ENCODE data around the gene GALT. TPM values are rescaled to one million over a fixed set of nuclear protein-coding genes. Genes with fewer than 3 reads are reported as not detected.

The GALT gene
- total RNA-seq, 4 donors from 2014 or later: 111 to 310 (median 185) TPM

DNA sequence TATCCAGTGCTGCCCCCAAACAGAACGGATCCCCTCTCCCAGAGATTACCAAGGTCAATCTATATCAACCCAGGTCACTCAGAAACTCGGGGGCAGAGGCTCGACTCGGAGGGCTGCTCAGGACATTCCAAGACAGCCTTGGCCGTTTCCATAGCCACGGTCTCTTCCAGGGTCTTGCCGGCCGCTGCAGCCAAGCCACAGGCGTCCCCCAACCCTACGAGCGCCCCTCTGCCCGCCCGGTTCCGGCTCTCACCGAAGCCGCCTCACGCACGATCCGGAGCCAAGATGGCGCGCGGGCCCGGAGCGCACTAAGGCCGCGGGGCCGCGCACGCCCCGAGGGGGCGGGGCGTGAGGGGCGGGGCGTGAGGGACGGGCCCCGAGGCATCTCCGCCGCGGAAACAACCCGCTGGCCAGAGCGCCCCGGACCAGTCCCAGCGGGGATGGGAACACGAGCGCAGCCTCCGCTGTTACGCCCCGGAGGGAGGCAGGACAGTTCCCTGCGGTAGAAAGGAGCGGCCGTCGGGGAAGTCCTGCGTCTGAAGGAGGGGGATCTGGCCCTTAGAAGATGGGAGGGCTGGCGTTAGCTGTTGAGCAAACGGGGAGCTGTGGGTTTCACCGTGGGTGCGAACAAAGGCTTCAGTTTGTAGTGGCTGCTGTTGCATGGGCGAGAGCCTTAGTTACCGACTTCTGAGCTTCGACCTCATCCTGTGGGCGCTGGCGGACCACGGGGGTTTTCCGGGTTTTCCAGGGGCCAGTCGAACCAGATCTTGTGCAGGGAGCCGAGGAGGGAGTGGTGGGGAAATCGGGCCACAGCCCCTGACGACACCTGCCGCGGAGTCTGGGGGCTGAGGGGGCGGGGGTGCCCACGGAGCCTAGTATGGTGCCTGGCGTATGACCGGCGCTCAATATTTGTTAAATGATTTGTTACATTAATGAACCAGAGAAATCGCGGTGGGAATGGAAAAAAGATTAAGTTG, 34.4 kb upstream of the GALT start, which contains the start of gene RPP25L:
Gene RPP25L, minus strand, starts transcription at position 287 of the 977 bp plus-strand sequence. CDS start 801 bp downstream, outside the sequence.
- DNase-seq: peak; percentile 87 to 94 (median 93)
- peaks cover 0 to 33% (median 0%) of the 10 kb centered on the region in 3 donors for H3K36me3 ChIP-seq
- TF ChIP-seq POLR2A (IDR thresholded peaks at IDR 0.05): peak; percentile 66 to 95
- TF ChIP-seq, protein P1, sequence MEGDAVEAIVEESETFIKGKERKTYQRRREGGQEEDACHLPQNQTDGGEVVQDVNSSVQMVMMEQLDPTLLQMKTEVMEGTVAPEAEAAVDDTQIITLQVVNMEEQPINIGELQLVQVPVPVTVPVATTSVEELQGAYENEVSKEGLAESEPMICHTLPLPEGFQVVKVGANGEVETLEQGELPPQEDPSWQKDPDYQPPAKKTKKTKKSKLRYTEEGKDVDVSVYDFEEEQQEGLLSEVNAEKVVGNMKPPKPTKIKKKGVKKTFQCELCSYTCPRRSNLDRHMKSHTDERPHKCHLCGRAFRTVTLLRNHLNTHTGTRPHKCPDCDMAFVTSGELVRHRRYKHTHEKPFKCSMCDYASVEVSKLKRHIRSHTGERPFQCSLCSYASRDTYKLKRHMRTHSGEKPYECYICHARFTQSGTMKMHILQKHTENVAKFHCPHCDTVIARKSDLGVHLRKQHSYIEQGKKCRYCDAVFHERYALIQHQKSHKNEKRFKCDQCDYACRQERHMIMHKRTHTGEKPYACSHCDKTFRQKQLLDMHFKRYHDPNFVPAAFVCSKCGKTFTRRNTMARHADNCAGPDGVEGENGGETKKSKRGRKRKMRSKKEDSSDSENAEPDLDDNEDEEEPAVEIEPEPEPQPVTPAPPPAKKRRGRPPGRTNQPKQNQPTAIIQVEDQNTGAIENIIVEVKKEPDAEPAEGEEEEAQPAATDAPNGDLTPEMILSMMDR (IDR thresholded peaks at IDR 0.05): peak in 1 of 6 experiments; percentile 2
- no peaks in the 10 kb centered on the region for H3K27me3 ChIP-seq
- no peaks in the 10 kb centered on the region for H3K9me3 ChIP-seq
- H3K4me1 ChIP-seq: peaks cover 0 to 24% (median 2%) of the 10 kb centered on the region in 4 donors
- peak within 1 kb of the TSS; percentile 79 to 92 (median 84) for H3K27ac ChIP-seq
- peak within 1 kb of the TSS; percentile 66 to 82 (median 69) for H3K4me3 ChIP-seq

DNA sequence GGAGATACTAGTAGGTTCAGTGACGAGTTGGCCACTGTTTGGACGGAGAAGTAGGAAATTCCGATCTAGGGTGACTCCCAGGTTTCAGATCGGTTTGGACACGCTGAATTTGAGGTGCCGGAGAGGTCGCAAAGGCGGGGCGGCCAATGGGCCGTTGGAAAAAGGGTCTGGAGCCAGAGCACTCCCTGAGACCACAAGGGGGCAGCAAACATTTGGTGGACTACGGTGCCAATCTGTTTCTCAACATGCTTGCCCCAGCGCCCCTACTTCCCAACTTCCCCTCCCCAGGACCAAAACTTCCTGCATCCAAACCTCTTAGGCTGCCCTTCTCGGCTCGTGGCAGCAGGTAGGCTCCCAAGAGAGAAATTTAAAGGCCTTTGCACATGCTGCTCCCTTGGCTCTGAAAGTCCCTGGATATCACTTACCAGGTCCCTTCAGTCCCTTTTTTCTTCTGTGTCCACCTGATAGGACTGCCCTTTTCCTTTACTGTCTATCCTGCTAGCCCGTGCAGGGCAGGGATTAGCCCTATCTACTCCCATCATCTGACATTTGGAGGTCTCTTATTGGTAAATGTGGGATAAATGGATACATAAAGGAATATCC, 33.6 kb upstream of the GALT start:
- Histone ChIP-seq H3K27ac (peak overlapping the region in 3 of 4 donors; percentile 79 to 92 (median 80)), H3K36me3 (peaks cover 0 to 41% (median 0%) of the 10 kb centered on the region in 3 donors), H3K4me1 (peaks cover 0 to 20% (median 2%) of the 10 kb centered on the region in 4 donors), H3K27me3 (no peaks in the 10 kb centered on the region), H3K9me3 (no peaks in the 10 kb centered on the region), H3K4me3 (peak overlapping the region; percentile 66 to 82 (median 69))
- DNase-seq: peak; percentile 76 to 91 (median 76)
- TF ChIP-seq, protein P1 (IDR thresholded peaks at IDR 0.05): peak; percentile 70 to 90 (median 78)
- TF ChIP-seq POLR2A (IDR thresholded peaks at IDR 0.05): no peak

DNA sequence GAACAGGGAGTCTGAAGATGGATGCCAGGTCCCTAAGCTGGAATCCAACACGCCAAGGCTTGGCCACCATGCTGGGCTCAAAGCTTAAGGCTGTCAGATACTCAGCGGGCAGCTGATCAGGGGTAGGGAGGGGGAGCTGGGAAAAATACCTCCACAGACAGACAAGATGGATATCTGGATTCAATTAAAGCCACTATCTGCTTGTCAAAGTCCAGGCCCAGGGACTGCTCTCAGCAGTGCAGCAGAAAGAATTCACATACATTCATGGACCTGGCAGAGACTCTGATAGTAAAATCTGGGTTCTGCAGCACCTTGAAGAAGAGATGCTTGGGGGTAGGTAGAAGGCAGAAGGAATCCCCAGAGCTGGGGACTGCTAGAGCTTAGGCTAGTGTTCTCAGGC, 31.3 kb upstream of the GALT start:
- TF ChIP-seq POLR2A (IDR thresholded peaks at IDR 0.05): no peak
- TF ChIP-seq, protein P1 (IDR thresholded peaks at IDR 0.05): no peak
- Histone ChIP-seq H3K4me1 (peaks cover 0 to 27% (median 7%) of the 10 kb centered on the region in 4 donors), H3K4me3 (no peak overlapping the region), H3K36me3 (peaks cover 0 to 49% (median 0%) of the 10 kb centered on the region in 3 donors), H3K27ac (no peak overlapping the region), H3K27me3 (no peaks in the 10 kb centered on the region), H3K9me3 (no peaks in the 10 kb centered on the region)
- no peak for DNase-seq

DNA sequence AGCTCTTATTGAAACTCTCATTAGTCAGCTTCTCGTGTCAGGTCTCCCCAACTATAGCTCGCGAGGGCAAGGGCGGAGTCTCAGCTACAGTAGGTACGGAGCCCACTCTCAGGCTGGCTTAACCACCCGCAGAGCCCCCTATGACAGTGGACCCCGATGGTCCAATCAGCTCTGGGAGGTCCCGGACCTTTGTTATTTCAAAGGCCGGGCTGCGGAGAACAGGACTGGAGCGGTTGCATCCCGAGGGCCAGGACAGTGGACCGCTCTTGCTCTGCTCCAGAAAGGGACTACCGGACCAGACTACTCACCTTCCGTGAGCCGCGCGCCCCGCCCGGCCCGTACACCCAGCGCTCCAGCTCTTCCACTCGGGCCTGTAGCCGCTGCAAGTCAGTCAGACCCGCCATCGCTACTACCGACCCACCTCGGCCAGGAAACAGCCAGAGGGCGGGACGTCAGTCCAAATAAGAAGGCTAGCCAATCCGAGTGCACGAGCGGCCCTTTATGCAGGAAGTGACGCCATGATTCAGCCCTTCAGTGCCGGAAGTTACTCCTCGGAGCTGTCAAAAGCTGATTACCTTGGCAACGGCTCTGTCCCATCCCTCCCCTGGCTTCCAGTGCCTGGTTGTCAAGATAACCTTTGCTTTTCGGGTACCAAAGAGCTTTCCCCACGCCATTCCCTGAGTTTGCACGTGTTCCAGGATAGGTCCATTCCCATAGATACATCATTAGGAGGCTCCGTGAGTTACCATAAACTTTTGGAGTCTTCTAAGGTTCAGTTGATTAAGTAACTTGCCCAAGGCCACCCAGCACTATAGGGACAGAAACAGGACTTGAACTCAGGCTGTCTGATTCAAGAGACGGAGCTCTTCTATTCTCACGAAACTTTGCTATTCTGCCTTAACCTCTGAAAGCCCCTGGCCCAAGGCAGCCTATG, 26.1 kb upstream of the GALT start, which contains the start of gene DCTN3:
Gene DCTN3, minus strand, starts transcription at position 435 of the 934 bp plus-strand sequence. Its CDS starts 31 bp downstream, at position 404.
- peak within 1 kb of the TSS in 3 of 4 donors; percentile 37 to 61 (median 40) for H3K27ac ChIP-seq
- TF ChIP-seq POLR2A (IDR thresholded peaks at IDR 0.05): peak; percentile 28 to 49
- TF ChIP-seq, protein P1 (IDR thresholded peaks at IDR 0.05): no peak
- H3K36me3 ChIP-seq: peaks cover 0 to 32% (median 0%) of the 10 kb centered on the region in 3 donors
- peaks cover 3 to 19% of the 10 kb centered on the region in 2 donors for H3K27me3 ChIP-seq
- H3K9me3 ChIP-seq: no peaks in the 10 kb centered on the region
- peak within 1 kb of the TSS; percentile 58 to 73 (median 70) for H3K4me3 ChIP-seq
- DNase-seq: peak; percentile 91 to 98 (median 96)
- H3K4me1 ChIP-seq: peaks cover 3 to 10% (median 7%) of the 10 kb centered on the region in 4 donors
